CD4-positive, alpha-beta T cell treated with Interleukin-12 subunit alpha and Interleukin-12 subunit beta, for 1 hour (primary cell): ENCODE data around the gene SMLR1.

Source experiments
- DNase-seq: peaks from one replicate; pipeline ENCODE4 v3.0.0-alpha.2; 2020

Gene SMLR1

GRCh38 chr6:130852844-130853554, 25.8 kb downstream of the SMLR1 start:
- DNase-seq = no peak

- no peak for DNase-seq
Measured at GRCh38 chr6:130853555-130854183, 26.5 kb downstream of the SMLR1 start.

- DNase-seq = no peak
Measured at GRCh38 chr6:130858054-130858453, 30.8 kb downstream of the SMLR1 start.

- no peak for DNase-seq
Measured at GRCh38 chr6:130858498-130859160, 31.4 kb downstream of the SMLR1 start.

GRCh38 chr6:130859161-130859867, 32.1 kb downstream of the SMLR1 start:
- DNase-seq = no peak

GRCh38 chr6:130862370-130862769, 35.2 kb downstream of the SMLR1 start:
- DNase-seq = no peak

GRCh38 chr6:130863415-130864230, 36.4 kb downstream of the SMLR1 start:
- DNase-seq = no peak

DNA sequence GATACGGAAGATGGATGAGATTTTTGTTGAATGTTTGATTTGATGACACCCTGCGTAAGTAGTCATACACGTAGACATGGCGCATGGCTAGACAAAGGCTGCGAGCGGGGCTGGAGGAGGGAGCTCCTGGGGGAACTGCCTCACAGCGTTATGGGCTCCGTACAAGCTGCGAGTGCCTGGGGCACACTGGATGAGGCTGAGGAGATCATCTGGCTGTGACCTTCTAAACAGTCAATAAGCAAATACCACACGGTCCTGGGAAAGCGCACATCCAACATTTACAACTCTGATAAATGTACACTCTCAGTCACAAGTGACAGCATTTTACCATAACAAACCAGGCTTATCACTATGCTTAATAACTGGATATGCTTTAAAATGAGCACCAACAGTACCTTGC, 37.1 kb downstream of the SMLR1 start:
- DNase-seq = no peak

DNA sequence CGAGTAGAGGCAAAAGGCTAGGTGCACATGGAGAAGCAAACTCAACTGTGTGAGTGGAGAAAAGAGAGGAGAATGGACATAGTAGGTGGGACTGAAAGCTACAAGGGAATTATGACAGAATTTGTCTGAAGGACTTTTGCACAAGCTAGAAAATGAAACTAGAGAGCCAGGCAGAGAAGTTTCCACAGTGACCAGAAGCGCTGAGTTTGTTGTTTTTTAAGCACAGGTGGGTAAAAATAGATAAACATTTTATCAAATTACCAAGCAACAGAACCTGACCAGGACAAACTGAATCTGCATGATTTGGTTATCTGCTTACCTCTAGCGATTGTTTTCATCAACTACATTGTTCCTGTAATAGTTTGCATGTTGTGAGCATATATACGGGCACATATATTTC, 38.6 kb downstream of the SMLR1 start:
- DNase-seq = no peak

DNA sequence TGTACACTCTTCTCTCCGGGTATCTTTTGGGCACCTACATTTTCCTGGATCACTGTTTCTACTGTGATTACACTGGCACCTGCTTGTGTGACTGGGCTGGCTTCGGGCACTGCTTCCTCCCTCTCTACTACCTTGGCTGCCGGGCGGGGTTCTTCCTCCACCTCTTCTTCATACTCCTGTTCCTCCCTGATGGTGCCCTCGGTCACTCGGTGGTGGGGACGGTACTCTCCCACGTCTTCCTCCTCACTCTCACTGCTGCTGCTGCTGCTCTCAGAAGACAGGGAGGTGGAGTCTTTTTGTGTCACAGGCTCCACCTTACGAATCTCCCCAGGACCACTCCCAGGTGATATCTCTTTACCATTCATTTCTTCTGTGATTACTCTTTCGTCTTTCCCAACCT, 42.5 kb downstream of the SMLR1 start:
- DNase-seq = no peak

DNA sequence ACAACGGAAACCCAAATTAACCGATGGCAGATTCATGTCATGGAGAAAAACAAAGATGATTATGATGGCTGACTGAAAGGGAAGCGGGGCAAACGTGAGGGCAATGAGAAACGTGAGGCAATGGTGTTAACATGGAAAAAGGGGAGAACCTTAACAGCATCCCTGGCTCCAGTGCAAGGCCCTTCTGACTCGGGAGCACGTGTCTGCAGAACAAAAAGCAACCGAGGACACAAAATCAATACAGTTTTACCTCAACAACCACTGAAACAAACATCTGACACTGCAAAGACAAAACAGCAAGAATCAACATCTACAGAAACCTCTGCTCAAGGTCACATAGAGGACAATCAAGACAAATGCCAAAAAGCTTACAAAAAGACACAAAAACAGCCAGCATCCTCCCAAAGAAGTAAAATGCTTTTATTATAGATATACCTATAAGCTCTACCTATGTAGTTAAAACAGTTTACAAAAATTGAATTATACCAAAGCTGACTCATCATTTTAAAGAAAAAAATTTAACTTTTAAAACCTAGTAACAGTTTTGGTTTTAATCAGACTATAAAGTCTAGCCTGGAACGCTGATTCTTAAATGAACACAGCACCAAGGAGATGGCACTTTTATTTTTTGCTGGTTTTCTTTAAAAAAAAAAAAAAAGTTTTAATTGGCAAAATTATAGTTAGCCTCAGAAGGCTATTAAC, 43.1 kb downstream of the SMLR1 start:
- DNase-seq = no peak

- DNase-seq = peak; percentile 67
Measured at GRCh38 chr6:130872250-130873095, 45.3 kb downstream of the SMLR1 start.

GRCh38 chr6:130873746-130874145, 46.5 kb downstream of the SMLR1 start:
- no peak for DNase-seq

GRCh38 chr6:130879826-130880225, 52.6 kb downstream of the SMLR1 start:
- no peak for DNase-seq

DNA sequence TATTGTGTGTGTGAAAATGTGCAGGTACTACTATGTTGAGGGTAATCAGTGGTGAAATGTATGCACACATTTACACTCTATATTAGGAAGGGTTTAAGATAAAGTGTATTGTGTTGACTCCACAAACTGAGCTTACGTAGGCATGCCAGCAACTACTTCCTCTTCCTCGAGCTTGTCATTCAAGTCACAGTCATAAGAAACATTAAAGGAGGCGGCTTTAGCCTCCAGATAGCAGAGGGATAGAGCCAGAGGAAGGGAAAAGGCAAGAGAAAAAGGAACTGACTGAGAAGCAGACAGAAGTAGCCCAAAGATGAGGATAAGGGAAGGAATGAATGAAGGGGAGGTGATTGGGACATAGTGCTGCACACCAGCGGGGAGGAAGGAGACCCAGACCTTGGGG, 55.2 kb downstream of the SMLR1 start:
- no peak for DNase-seq

GRCh38 chr6:130885392-130886192, 58.4 kb downstream of the SMLR1 start:
- DNase-seq = peak; percentile 81
